HG02884 (cell line): ENCODE measurements around the gene AIF1.

ENCODE experiments used
- ATAC-seq: cut with Tn5 transposase; IDR thresholded peaks from one replicate; pipeline ENCODE4 v1.9.1; 2021; ENCODE audit warnings: mild to moderate bottlenecking, moderate library complexity; ENCODE audit not compliant: unreplicated experiment

The AIF1 gene

DNA sequence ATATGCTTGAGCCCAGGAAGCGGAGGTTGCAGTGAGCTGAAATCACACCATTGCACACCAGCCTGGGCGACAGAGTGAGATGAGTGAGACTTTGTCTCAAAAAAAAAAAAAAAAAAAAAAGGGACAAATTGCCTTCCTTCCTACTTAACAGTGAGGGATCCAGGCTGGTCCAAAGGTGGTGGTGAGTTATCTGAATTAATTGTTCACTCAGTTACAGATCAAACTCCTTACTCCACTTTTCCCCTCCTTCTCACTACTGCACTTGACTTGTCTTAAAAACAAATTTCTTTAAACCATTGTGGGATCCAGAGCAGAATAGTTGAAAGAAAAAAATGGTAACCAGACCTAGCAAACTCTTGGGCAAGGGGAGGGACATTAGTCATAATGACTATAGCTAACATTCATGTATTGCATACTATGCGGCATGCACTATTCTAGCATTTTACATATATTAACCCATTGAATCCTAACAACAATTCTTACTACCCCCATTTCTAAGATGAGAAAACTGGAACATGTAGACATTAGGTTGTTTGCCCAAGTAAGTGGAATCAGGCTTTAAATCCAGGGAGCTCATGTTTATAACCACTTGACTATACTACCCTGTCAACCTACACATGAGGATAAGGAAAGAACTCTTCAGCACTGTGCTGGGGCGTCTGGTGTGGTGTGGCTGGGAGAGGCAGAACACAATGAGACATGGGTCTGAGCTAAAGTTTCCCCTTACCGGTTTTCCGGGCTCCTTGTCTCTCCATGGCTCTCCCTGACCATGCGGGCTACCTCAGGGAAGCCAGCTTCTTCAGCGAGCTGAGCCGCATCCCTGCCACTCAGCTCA, 48.3 kb downstream of the AIF1 start:
- ATAC-seq: no peak

DNA sequence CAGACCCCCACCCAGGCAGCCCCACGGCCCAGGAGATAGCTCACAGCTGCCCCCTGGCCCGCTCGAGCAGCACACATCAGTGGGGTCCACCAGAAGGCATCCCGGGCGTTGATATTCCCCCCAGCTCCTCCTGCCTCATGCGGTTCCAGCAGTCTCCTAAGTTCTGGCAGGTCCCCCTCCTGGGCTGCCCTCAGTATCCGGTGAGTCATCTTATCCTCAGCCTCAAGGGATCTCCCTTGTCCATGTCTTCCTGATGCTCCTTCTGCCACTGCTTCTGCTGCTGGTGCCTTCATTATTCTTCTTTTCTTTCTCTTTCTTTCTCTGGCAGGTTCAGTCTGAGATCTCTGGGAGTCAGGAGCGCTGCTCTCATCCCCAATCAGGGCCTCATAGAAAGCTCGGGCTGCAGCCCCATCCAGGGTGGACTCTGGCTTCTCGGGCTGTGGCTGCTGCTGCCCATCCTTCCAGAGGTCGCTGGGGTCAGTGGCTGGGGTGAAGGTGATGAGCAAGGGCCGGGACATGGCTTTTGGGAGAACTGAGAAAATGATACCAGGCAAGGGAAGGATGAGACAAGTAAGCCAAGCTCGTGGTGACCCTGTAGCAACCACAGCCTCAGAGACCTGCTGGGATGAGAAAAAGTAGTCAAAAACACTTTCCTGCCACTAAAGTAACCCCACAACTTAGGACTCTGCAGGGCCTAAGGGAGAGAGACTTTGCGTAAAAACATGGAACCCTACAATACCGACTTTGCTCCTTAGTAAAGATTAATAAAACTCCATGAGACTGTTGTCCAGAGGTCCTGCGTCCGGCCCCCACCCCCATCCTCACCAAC, 49.1 kb downstream of the AIF1 start:
- ATAC-seq: no peak

- no peak for ATAC-seq
Observed at GRCh38 chr6:31664790-31665500, 49.9 kb downstream of the AIF1 start, which contains the start of gene GPANK1. GPANK1 (minus strand) TSS chr6:31664997; CDS start chr6:31664478, 519 bp downstream.

- ATAC-seq: peak; percentile 72
Observed at GRCh38 chr6:31665501-31666336, 50.7 kb downstream of the AIF1 start, which contains the start of gene CSNK2B. CSNK2B (plus strand) TSS chr6:31666080; CDS start chr6:31666832, 752 bp downstream.

DNA sequence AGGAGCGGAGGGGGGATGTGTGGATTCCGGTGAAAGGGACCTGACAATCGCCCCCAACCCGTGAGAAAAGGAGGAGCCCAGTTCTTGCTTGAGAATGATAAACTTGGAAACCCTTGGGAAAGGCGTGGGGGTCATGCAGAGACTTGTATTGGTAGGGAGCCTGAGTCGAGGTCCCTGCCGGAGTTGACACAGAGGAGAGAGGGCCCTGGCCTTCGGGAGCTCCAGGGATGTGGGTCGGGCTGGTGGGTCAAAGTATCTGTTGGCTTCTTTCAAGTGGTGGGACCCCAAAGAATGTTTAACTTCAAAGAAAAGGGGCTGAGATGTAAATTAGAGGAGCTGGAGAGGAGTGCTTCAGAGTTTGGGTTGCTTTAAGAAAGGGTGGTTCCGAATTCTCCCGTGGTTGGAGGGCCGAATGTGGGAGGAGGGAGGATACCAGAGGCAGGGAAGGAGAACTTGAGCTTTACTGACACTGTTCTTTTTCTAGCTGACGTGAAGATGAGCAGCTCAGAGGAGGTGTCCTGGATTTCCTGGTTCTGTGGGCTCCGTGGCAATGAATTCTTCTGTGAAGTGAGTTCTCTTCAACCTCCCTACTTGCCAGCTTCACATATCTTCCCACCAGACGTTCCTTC, 51.4 kb downstream of the AIF1 start:
- ATAC-seq: no peak
